H1 (cell line): ENCODE results near the gene TSGA10IP. TPM values are rescaled to one million over a fixed set of nuclear protein-coding genes. Genes with fewer than 3 reads are reported as not detected.

ENCODE experiments used
- CTCF ChIA-PET: fragments of 300-600 bp; sonication (Branson Sonifier 250); formaldehyde crosslinking; loops from one replicate; lab custom pipeline; 2021; ENCODE audit not compliant: partially characterized antibody; lab: Charles Lee
- POLR2A ChIA-PET: fragments of 300-600 bp; sonication (Branson Sonifier 250); formaldehyde crosslinking; loops from one replicate; lab custom pipeline; 2021; ENCODE audit warnings: inconsistent platforms; ENCODE audit not compliant: partially characterized antibody; lab: Charles Lee
- DNase-seq, 2 experiments: peaks; one replicate each; pipeline versions ENCODE4 v3.0.0 to v3.0.0-alpha.2; 2010 to 2022; ENCODE audit warnings: low spot score in 2 of 2, low read depth in 1 of 2, mixed read lengths in 1 of 2
- FAIRE-seq: peaks from 2 replicates; lab custom pipeline; 2011; peaks lifted over from hg19 to GRCh38; lab: Jason Lieb, UNC
- H2AFZ ChIP-seq: 2 replicates; pipeline ENCODE4 v1.8.1; 2012; ENCODE audit warnings: low read length, inconsistent platforms
- H2AK5ac ChIP-seq: 2 replicates; pipeline ENCODE4 v1.6.1; 2013; ENCODE audit warnings: low read depth, low read length
- H2BK120ac ChIP-seq: replicated peaks from 2 replicates; pipeline ENCODE3; 2013; ENCODE audit warnings: low read depth, low read length, inconsistent platforms
- H2BK12ac ChIP-seq: 2 replicates; pipeline ENCODE4 v1.6.1; 2013; ENCODE audit warnings: low read depth, low read length
- H2BK15ac ChIP-seq: 2 replicates; pipeline ENCODE4 v1.6.1; 2013; ENCODE audit warnings: low read length
- H2BK20ac ChIP-seq: 2 replicates; pipeline ENCODE4 v1.6.1; 2013; ENCODE audit warnings: low read length
- H2BK5ac ChIP-seq: 2 replicates; pipeline ENCODE4 v1.6.1; 2013; ENCODE audit warnings: low read depth, low read length
- H3K14ac ChIP-seq: 2 replicates; pipeline ENCODE4 v1.6.1; 2013; ENCODE audit warnings: inconsistent platforms; ENCODE audit not compliant: insufficient read length
- H3K18ac ChIP-seq: 2 replicates; pipeline ENCODE4 v1.6.1; 2013; ENCODE audit warnings: low read length; ENCODE audit errors: extremely low read depth
- H3K23ac ChIP-seq: 2 replicates; pipeline ENCODE4 v1.6.1; 2013; ENCODE audit warnings: inconsistent platforms; ENCODE audit not compliant: insufficient read length
- H3K23me2 ChIP-seq: 2 replicates; pipeline ENCODE4 v1.6.1; 2013; ENCODE audit warnings: low read depth, low read length
- H3K27ac ChIP-seq: 2 replicates; pipeline ENCODE4 v1.6.1; 2011; ENCODE audit warnings: low read depth, low read length, inconsistent platforms
- H3K27me3 ChIP-seq, 4 experiments: replicated peaks in 1 of 4; 1 replicate in 1 of 4; 2 replicates in 3 of 4; pipeline versions ENCODE4 v1.6.1 to v1.8.1; 2011 to 2013; ENCODE audit warnings: low read length in 3 of 4, mild to moderate bottlenecking in 3 of 4, inconsistent platforms in 2 of 4, mixed read lengths in 2 of 4, moderate library complexity in 1 of 4; ENCODE audit not compliant: control insufficient read depth in 3 of 4, insufficient read depth in 3 of 4; ENCODE audit errors: extremely low read depth in 1 of 4
- H3K36me3 ChIP-seq, 4 experiments: 2 replicates each; pipeline versions ENCODE4 v1.6.1 to v1.8.1; 2011 to 2013; ENCODE audit warnings: mild to moderate bottlenecking in 4 of 4, low read length in 3 of 4, moderate library complexity in 2 of 4, control low read depth in 1 of 4, inconsistent platforms in 1 of 4; ENCODE audit not compliant: insufficient read depth in 4 of 4, control insufficient read depth in 2 of 4
- H3K4ac ChIP-seq: replicated peaks from 2 replicates; pipeline ENCODE3; 2013; ENCODE audit warnings: low read length, low read depth, mixed read lengths, inconsistent platforms; ENCODE audit not compliant: insufficient read length
- H3K4me1 ChIP-seq, 4 experiments: replicated peaks in 1 of 4; 1 replicate in 1 of 4; 2 replicates in 3 of 4; pipeline versions ENCODE4 v1.6.1 to v1.8.1; 2011 to 2013; ENCODE audit warnings: low read length in 3 of 4, inconsistent platforms in 2 of 4, mixed read lengths in 1 of 4; ENCODE audit not compliant: insufficient read depth in 4 of 4, control insufficient read depth in 3 of 4
- H3K4me2 ChIP-seq, 2 experiments: 2 replicates each; pipeline versions ENCODE4 v1.6.1 to v1.8.1; 2011 to 2013; ENCODE audit warnings: low read depth in 2 of 2, low read length in 2 of 2, control low read depth in 1 of 2, inconsistent platforms in 1 of 2, mild to moderate bottlenecking in 1 of 2; ENCODE audit not compliant: insufficient read depth in 1 of 2
- H3K4me3 ChIP-seq, 4 experiments: fragments of 200-600, 300-600 bp in 1 of 4; sonication (generic), shearing (Covaris generic), sonication (Bioruptor Twin) in 1 of 4; 2 replicates each; pipeline versions ENCODE4 v1.5.1 to v1.8.1; 2011 to 2016; ENCODE audit warnings: low read length in 4 of 4, low read depth in 3 of 4, control low read depth in 2 of 4, inconsistent platforms in 2 of 4, mild to moderate bottlenecking in 2 of 4, mixed read lengths in 1 of 4, moderate library complexity in 1 of 4; ENCODE audit not compliant: insufficient read depth in 2 of 4; ENCODE audit errors: extremely low read depth in 1 of 4
- H3K56ac ChIP-seq: replicated peaks from 2 replicates; pipeline ENCODE3; 2013; ENCODE audit warnings: low read depth, mild to moderate bottlenecking, mixed read lengths, low read length, inconsistent platforms; ENCODE audit not compliant: insufficient read length
- H3K79me1 ChIP-seq: 2 replicates; pipeline ENCODE4 v1.6.1; 2013; ENCODE audit warnings: low read depth, low read length, control low read depth
- H3K79me2 ChIP-seq, 2 experiments: 2 replicates each; pipeline versions ENCODE4 v1.6.1 to v1.8.1; 2012 to 2013; ENCODE audit warnings: low read length in 2 of 2, mild to moderate bottlenecking in 2 of 2, inconsistent platforms in 1 of 2; ENCODE audit not compliant: insufficient read depth in 2 of 2, control insufficient read depth in 1 of 2
- H3K9ac ChIP-seq, 4 experiments: replicated peaks in 1 of 4; 1 replicate in 1 of 4; 2 replicates in 3 of 4; pipeline versions ENCODE4 v1.6.1 to v1.8.1; 2011 to 2013; ENCODE audit warnings: low read depth in 3 of 4, low read length in 3 of 4, control low read depth in 2 of 4, mild to moderate bottlenecking in 2 of 4, moderate library complexity in 2 of 4, inconsistent platforms in 1 of 4; ENCODE audit errors: extremely low read depth in 1 of 4
- H3K9me3 ChIP-seq, 2 experiments: 2 replicates each; pipeline versions ENCODE4 v1.6.1 to v1.8.1; 2012 to 2013; ENCODE audit warnings: mild to moderate bottlenecking in 2 of 2, moderate library complexity in 2 of 2, control low read depth in 1 of 2, inconsistent platforms in 1 of 2, low read depth in 1 of 2, low read length in 1 of 2, mixed read lengths in 1 of 2; ENCODE audit not compliant: insufficient read depth in 2 of 2
- H4K20me1 ChIP-seq, 2 experiments: replicated peaks in 1 of 2; 2 replicates each; pipeline versions ENCODE3 to v1.8.1; 2011 to 2013; ENCODE audit warnings: inconsistent platforms in 2 of 2, low read length in 2 of 2, mild to moderate bottlenecking in 1 of 2; ENCODE audit not compliant: insufficient read depth in 2 of 2, control insufficient read depth in 1 of 2
- H4K5ac ChIP-seq: 2 replicates; pipeline ENCODE4 v1.6.1; 2013; ENCODE audit warnings: low read length, low read depth, mixed read lengths, inconsistent platforms; ENCODE audit not compliant: insufficient read length
- H4K8ac ChIP-seq: 2 replicates; pipeline ENCODE4 v1.8.0; 2013; ENCODE audit warnings: mild to moderate bottlenecking, moderate library complexity, low read length, inconsistent platforms; ENCODE audit not compliant: insufficient read depth; ENCODE audit errors: extremely low read depth
- H4K91ac ChIP-seq: replicated peaks from 2 replicates; pipeline ENCODE3; 2013; ENCODE audit warnings: low read length, mixed read lengths, inconsistent platforms; ENCODE audit not compliant: insufficient read length
- EZH2 ChIP-seq: fragments of 200-600 bp; sonication (generic); IDR thresholded peaks from 2 replicates; pipeline ENCODE4 v1.7.1; 2012; ENCODE audit warnings: low read depth, mild to moderate bottlenecking, moderate library complexity, low read length, inconsistent platforms; ENCODE audit not compliant: severe bottlenecking
- RXRA ChIP-seq: IDR thresholded peaks from 2 replicates; pipeline ENCODE4 v1.6.1; 2011; ENCODE audit warnings: low read depth, mild to moderate bottlenecking, low read length, moderate library complexity; ENCODE audit not compliant: insufficient read depth
- WGBS, 2 experiments: shearing (Covaris generic) in 1 of 2; methylation state at CpG; one replicate each; pipeline versions ENCODE4 v1.1.6 to v1.1.7; 2013 to 2015; ENCODE audit warnings: low lambda C conversion rate in 2 of 2, mixed read lengths in 2 of 2, inconsistent platforms in 1 of 2, low coverage in 1 of 2, missing lambda C conversion rate in 1 of 2; ENCODE audit not compliant: insufficient replicate concordance in 2 of 2, insufficient coverage in 1 of 2, insufficient read length in 1 of 2; ENCODE audit errors: extremely low coverage in 1 of 2, missing lambda C conversion rate in 1 of 2; 5-methylcytosine and 5-hydroxymethylcytosine counted together
- polyA plus RNA-seq, 7 experiments: library from polyadenylated mRNA; depleted of rRNA in 3 of 7; stranded (reverse) in 5 of 7; unstranded in 2 of 7; fragments of >200 nt in 5 of 7; fragments of 200-250 nt in 2 of 7; gene quantifications; 1 replicate in 5 of 7; 2 replicates in 1 of 7; 4 replicates in 1 of 7; pipeline versions ENCODE4 v1.2.1 to v1.2.3, GENCODE V29; 2011 to 2013; ENCODE audit warnings: missing spikeins in 2 of 7, mixed read lengths in 2 of 7
- total RNA-seq: library from RNA; stranded (reverse); fragmentation: NEBNext Ultra II Directional; extraction: Animal tissue kit (Norgen Biotek cat#: 25700); gene quantifications from 2 replicates; pipeline ENCODE4 v1.2.1, GENCODE V29; 2021
- TF ChIP-seq, protein P1 (sequence below): IDR thresholded peaks from 2 replicates; pipeline ENCODE4 v1.6.1; 2012; ENCODE audit warnings: inconsistent platforms
- TF ChIP-seq, protein P2 (sequence below): IDR thresholded peaks from 2 replicates; pipeline ENCODE4 v1.6.1; 2011; ENCODE audit warnings: low read depth, mild to moderate bottlenecking, low read length; ENCODE audit not compliant: insufficient read depth

The TSGA10IP gene
- total and polyA plus RNA-seq, 2 of the 8 experiments (the other 6 are each of a cell fraction or from before 2014, with no cell fraction given): 1.9 to 6.0 TPM

DNA sequence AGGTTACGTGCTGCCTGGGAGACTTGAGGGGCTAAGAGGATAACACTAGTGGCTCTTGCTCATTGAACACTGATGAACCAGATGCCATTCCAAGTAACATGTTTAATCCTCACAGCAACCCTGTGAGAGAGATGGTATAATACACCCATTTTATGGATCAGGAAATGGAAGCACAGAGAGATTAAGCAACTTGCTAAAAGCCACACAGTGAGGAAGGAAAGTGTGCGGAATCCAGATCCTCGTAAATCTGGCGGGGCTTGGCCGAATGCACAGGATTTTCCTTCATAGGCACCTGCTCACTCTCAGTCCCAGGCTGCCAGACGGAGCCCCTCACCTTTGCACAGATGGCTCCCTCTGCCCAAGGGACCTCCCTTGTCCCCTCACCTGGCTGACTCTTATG, 37.4 kb upstream of the TSGA10IP start:
- Histone ChIP-seq H4K5ac (no peak overlapping the region), H2AK5ac (no peak overlapping the region), H3K9ac (no peak overlapping the region), H3K27ac (no peak overlapping the region), H3K36me3 (no peaks in the 10 kb centered on the region), H2BK15ac (no peak overlapping the region), H2BK12ac (no peak overlapping the region), H3K79me1 (no peaks in the 10 kb centered on the region), H3K4me1 (peaks cover 0 to 6% (median 4%) of the 10 kb centered on the region in 4 experiments; a peak in 5 of 7 replicates), H3K9me3 (no peaks in the 10 kb centered on the region), H4K91ac (no peak overlapping the region), H3K79me2 (no peaks in the 10 kb centered on the region), H3K14ac (no peak overlapping the region), H3K27me3 (peaks cover 0 to 13% (median 5%) of the 10 kb centered on the region in 4 experiments; a peak in 5 of 7 replicates), H2BK5ac (no peak overlapping the region), H2BK120ac (no peak overlapping the region), H4K20me1 (no peaks in the 10 kb centered on the region), H4K8ac (no peak overlapping the region), H3K18ac (no peak overlapping the region), H3K23me2 (no peaks in the 10 kb centered on the region), H2BK20ac (no peak overlapping the region), H3K4ac (no peak overlapping the region), H3K56ac (no peak overlapping the region), H3K4me3 (no peak overlapping the region), H2AFZ (no peak overlapping the region), H3K23ac (no peak overlapping the region), H3K4me2 (no peak overlapping the region)
- DNase-seq (no peak), FAIRE-seq (no peak)
- CTCF ChIA-PET: interaction anchor here (1.1 to 11.7 kb wide), 3 partner anchors 10 to 27 kb away, joined by 3 to 212 read pairs (median 3); partner anchors contain the start of genes CCDC85B and FIBP
- POLR2A ChIA-PET: interaction anchor here (2.5 kb wide), 1 partner anchor 10 kb away, joined by 9 read pairs; no protein-coding TSS in a partner anchor
- TF ChIP-seq EZH2 (no peak), RXRA (no peak)
- TF ChIP-seq, protein P1, sequence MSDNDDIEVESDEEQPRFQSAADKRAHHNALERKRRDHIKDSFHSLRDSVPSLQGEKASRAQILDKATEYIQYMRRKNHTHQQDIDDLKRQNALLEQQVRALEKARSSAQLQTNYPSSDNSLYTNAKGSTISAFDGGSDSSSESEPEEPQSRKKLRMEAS: no peak
- TF ChIP-seq, protein P2, sequence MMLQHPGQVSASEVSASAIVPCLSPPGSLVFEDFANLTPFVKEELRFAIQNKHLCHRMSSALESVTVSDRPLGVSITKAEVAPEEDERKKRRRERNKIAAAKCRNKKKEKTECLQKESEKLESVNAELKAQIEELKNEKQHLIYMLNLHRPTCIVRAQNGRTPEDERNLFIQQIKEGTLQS: no peak
- WGBS, 2 experiments: 84% methylated on average over 6 of the region's 6 CpGs; no CpG with 5 or more reads in 1 of the 2 experiments
